HepG2 (cell line): Measurements from ENCODE around the gene RGS19. TPM values are rescaled to one million over a fixed set of nuclear protein-coding genes. Genes with fewer than 3 reads are reported as not detected.

Source experiments
- AGO2 ChIP-seq: fragments of 200-400 bp; formaldehyde crosslinking; optimal IDR thresholded peaks from 2 replicates; pipeline ENCODE3; 2017; ENCODE audit warnings: mild to moderate bottlenecking, low read depth, low read length, moderate library complexity
- CREM ChIP-seq, 2 experiments: sonication (generic) in 1 of 2; formaldehyde crosslinking in 1 of 2; IDR thresholded peaks; 2 replicates each; pipeline versions ENCODE4 v1.4.0 to v1.6.1; 2016 to 2020; ENCODE audit warnings: antibody characterized with exemption in 1 of 2, mild to moderate bottlenecking in 1 of 2, missing genetic modification reagents in 1 of 2
- CSRNP1 ChIP-seq: sonication (generic); formaldehyde crosslinking; IDR thresholded peaks from 2 replicates; pipeline ENCODE4 v1.8.1; 2023; ENCODE audit warnings: mild to moderate bottlenecking, missing genetic modification reagents
- EHMT2 ChIP-seq: fragments of 200-600 bp; sonication (generic); IDR thresholded peaks from 2 replicates; pipeline ENCODE4 v1.7.0; 2017; ENCODE audit warnings: antibody characterized with exemption, low read depth, low read length, borderline replicate concordance
- GATA4 ChIP-seq: sonication (generic); IDR thresholded peaks from 2 replicates; pipeline ENCODE4 v1.6.1; 2016; ENCODE audit warnings: antibody characterized with exemption, low read depth, borderline replicate concordance
- HDAC2 ChIP-seq: sonication (generic); formaldehyde crosslinking; IDR thresholded peaks from 2 replicates; pipeline ENCODE4 v1.4.0; 2020; ENCODE audit warnings: missing genetic modification reagents
- ISX ChIP-seq: sonication (generic); formaldehyde crosslinking; conservative IDR thresholded peaks from 2 replicates; pipeline ENCODE4 v1.5.0; 2020; ENCODE audit warnings: missing genetic modification reagents
- MAFG ChIP-seq: sonication (generic); formaldehyde crosslinking; IDR thresholded peaks from 2 replicates; pipeline ENCODE4 v1.5.1; 2020; ENCODE audit warnings: mild to moderate bottlenecking, missing genetic modification reagents
- NCOA5 ChIP-seq: sonication (generic); formaldehyde crosslinking; IDR thresholded peaks from 2 replicates; pipeline ENCODE4 v1.4.0; 2020; ENCODE audit warnings: missing genetic modification reagents
- PHB2 ChIP-seq: fragments of 450-650 bp; IDR thresholded peaks from 2 replicates; pipeline ENCODE4 v1.6.1; 2018; ENCODE audit not compliant: partially characterized antibody
- POLR2AphosphoS2 ChIP-seq: IDR thresholded peaks from 2 replicates; pipeline ENCODE4 v1.6.1; 2011; ENCODE audit warnings: low read depth, low read length, improper control_type of control experiment
- SNAI1 ChIP-seq: sonication (generic); formaldehyde crosslinking; IDR thresholded peaks from 2 replicates; pipeline ENCODE4 v1.5.0; 2020; ENCODE audit warnings: mild to moderate bottlenecking, missing genetic modification reagents, borderline replicate concordance
- SRF ChIP-seq: IDR thresholded peaks from 2 replicates; pipeline ENCODE4 v1.6.1; 2011; ENCODE audit warnings: mild to moderate bottlenecking, low read depth, low read length, moderate library complexity
- XBP1 ChIP-seq: sonication (generic); formaldehyde crosslinking; IDR thresholded peaks from 2 replicates; pipeline ENCODE4 v1.5.0; 2020; ENCODE audit warnings: missing genetic modification reagents
- ZBTB43 ChIP-seq: sonication (generic); formaldehyde crosslinking; conservative IDR thresholded peaks from 2 replicates; pipeline ENCODE4 v1.4.0; 2020; ENCODE audit warnings: missing genetic modification reagents
- ZFYVE20 ChIP-seq: sonication (generic); formaldehyde crosslinking; IDR thresholded peaks from 2 replicates; pipeline ENCODE4 v1.8.0; 2023; ENCODE audit warnings: low read depth, mild to moderate bottlenecking, moderate library complexity, missing genetic modification reagents, borderline replicate concordance
- ZMYM4 ChIP-seq: sonication (generic); formaldehyde crosslinking; IDR thresholded peaks from 2 replicates; pipeline ENCODE4 v1.8.1; 2023; ENCODE audit warnings: mild to moderate bottlenecking, missing genetic modification reagents
- ZNF230 ChIP-seq: sonication (generic); formaldehyde crosslinking; IDR thresholded peaks from 2 replicates; pipeline ENCODE4 v1.4.0; 2020; ENCODE audit warnings: mild to moderate bottlenecking, missing genetic modification reagents
- ZNF484 ChIP-seq: sonication (generic); formaldehyde crosslinking; IDR thresholded peaks from 2 replicates; pipeline ENCODE4 v1.5.1; 2020; ENCODE audit warnings: mild to moderate bottlenecking, low read depth, missing genetic modification reagents, borderline replicate concordance
- ZNF747 ChIP-seq: sonication (generic); formaldehyde crosslinking; IDR thresholded peaks from 2 replicates; pipeline ENCODE4 v1.8.1; 2023; ENCODE audit warnings: missing genetic modification reagents, mild to moderate bottlenecking, borderline replicate concordance
- ZNF781 ChIP-seq: sonication (generic); formaldehyde crosslinking; IDR thresholded peaks from 2 replicates; pipeline ENCODE4 v1.5.1; 2020; ENCODE audit warnings: borderline replicate concordance, mild to moderate bottlenecking, missing genetic modification reagents; ENCODE audit errors: not compliant biosample characterization
- ZSCAN21 ChIP-seq: sonication (generic); formaldehyde crosslinking; IDR thresholded peaks from 2 replicates; pipeline ENCODE4 v1.8.0; 2022; ENCODE audit warnings: mild to moderate bottlenecking, missing genetic modification reagents, moderate library complexity, borderline replicate concordance
- polyA plus RNA-seq, 8 experiments: library from polyadenylated mRNA; depleted of rRNA in 3 of 8; stranded (reverse) in 7 of 8; unstranded in 1 of 8; fragments of >200 nt; fragmentation: Illumina TruSeq in 4 of 8; extraction: Trizol in 4 of 8; gene quantifications; 2 replicates each; pipeline versions ENCODE4 v1.2.1 to v1.2.3, GENCODE V29; 2011 to 2016; ENCODE audit warnings: low read depth in 4 of 8, missing spikeins in 1 of 8, mixed read lengths in 1 of 8; ENCODE audit not compliant: insufficient read depth in 1 of 8
- total RNA-seq, 5 experiments: library from RNA; depleted of rRNA; stranded (reverse); fragments of >200 nt; fragmentation: Illumina TruSeq; extraction: Trizol; gene quantifications; 2 replicates each; pipeline ENCODE4 v1.2.3, GENCODE V29; 2016; ENCODE audit warnings: low read depth in 1 of 5
- TF ChIP-seq, protein P1 (sequence below): IDR thresholded peaks from 2 replicates; pipeline ENCODE4 v1.6.1; 2018; ENCODE audit warnings: missing genetic modification reagents, mild to moderate bottlenecking, missing compliant biosample characterization
- TF ChIP-seq, protein P2 (sequence below): sonication (generic); formaldehyde crosslinking; IDR thresholded peaks from 2 replicates; pipeline ENCODE4 v1.8.0; 2022; ENCODE audit warnings: mild to moderate bottlenecking, missing genetic modification reagents

Gene RGS19
- total and polyA plus RNA-seq, 2 of the 13 experiments (the other 11 are each of a cell fraction or from before 2014, with no cell fraction given): 10.7 to 11.9 TPM

- TF ChIP-seq, protein P1, sequence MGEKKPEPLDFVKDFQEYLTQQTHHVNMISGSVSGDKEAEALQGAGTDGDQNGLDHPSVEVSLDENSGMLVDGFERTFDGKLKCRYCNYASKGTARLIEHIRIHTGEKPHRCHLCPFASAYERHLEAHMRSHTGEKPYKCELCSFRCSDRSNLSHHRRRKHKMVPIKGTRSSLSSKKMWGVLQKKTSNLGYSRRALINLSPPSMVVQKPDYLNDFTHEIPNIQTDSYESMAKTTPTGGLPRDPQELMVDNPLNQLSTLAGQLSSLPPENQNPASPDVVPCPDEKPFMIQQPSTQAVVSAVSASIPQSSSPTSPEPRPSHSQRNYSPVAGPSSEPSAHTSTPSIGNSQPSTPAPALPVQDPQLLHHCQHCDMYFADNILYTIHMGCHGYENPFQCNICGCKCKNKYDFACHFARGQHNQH (CRISPR knock-in tag): 0 out of 2 replicates have a peak, but pooled peaks have one; percentile 36
- TF ChIP-seq GATA4 (0 out of 2 replicates have a peak, but pooled peaks have one; percentile 37), SRF (no peak), CREM (IDR thresholded peaks at IDR 0.05) (peak; percentile 15; the same call in 1 of the 2 replicates), CREM (CRISPR knock-in tag; IDR thresholded peaks at IDR 0.05) (no peak), EHMT2 (no peak), ZMYM4 (CRISPR knock-in tag) (0 out of 2 replicates have a peak, but pooled peaks have one; percentile 19), MAFG (CRISPR knock-in tag) (no peak), NCOA5 (CRISPR knock-in tag) (0 out of 2 replicates have a peak, but pooled peaks have one; percentile 14), ISX (no peak), CSRNP1 (0 out of 2 replicates have a peak, but pooled peaks have one; percentile 9), PHB2 (no peak), ZSCAN21 (CRISPR knock-in tag) (peak; percentile 73; the same call in 1 of the 2 replicates), ZNF230 (no peak), ZBTB43 (CRISPR knock-in tag) (no peak), ZNF747 (peak; percentile 57), ZFYVE20 (CRISPR knock-in tag) (peak; percentile 15; the same call in 1 of the 2 replicates), POLR2AphosphoS2 (no peak), AGO2 (peak; percentile 99), ZNF484 (no peak), HDAC2 (CRISPR knock-in tag) (peak; percentile 57; the same call in 1 of the 2 replicates), ZNF781 (CRISPR knock-in tag) (peak; percentile 25), XBP1 (CRISPR knock-in tag) (no peak), SNAI1 (CRISPR knock-in tag) (0 out of 2 replicates have a peak, but pooled peaks have one; percentile 37)
- TF ChIP-seq, protein P2, sequence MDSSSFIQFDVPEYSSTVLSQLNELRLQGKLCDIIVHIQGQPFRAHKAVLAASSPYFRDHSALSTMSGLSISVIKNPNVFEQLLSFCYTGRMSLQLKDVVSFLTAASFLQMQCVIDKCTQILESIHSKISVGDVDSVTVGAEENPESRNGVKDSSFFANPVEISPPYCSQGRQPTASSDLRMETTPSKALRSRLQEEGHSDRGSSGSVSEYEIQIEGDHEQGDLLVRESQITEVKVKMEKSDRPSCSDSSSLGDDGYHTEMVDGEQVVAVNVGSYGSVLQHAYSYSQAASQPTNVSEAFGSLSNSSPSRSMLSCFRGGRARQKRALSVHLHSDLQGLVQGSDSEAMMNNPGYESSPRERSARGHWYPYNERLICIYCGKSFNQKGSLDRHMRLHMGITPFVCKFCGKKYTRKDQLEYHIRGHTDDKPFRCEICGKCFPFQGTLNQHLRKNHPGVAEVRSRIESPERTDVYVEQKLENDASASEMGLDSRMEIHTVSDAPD (CRISPR knock-in tag): no peak
These were observed 38.9 kb downstream of the RGS19 start (continued) for GRCh38 chr20:64040231-64041039.
